Effector memory CD4-positive, alpha-beta T cell (primary cell): ENCODE data around the gene MBD5.

ENCODE experiments used
- DNase-seq, 3 donors: peaks; one replicate each; pipeline ENCODE4 v3.0.0-alpha.2; 2020
- H3K27ac ChIP-seq: 2 replicates; pipeline ENCODE4 v1.7.0; 2013; ENCODE audit warnings: mild to moderate bottlenecking, low read length, moderate library complexity; ENCODE audit not compliant: insufficient read depth, poor library complexity, severe bottlenecking
- H3K27me3 ChIP-seq: replicated peaks from 2 replicates; pipeline ENCODE4 v1.7.0; 2013; ENCODE audit warnings: mild to moderate bottlenecking, low read length; ENCODE audit not compliant: insufficient read depth, control insufficient read depth, poor library complexity, severe bottlenecking
- H3K36me3 ChIP-seq: 2 replicates; pipeline ENCODE4 v1.7.0; 2013; ENCODE audit warnings: mild to moderate bottlenecking, low read length, moderate library complexity; ENCODE audit not compliant: control insufficient read depth, insufficient read depth
- H3K4me1 ChIP-seq: 2 replicates; pipeline ENCODE4 v1.7.0; 2013; ENCODE audit warnings: low read length, mild to moderate bottlenecking; ENCODE audit not compliant: control insufficient read depth, insufficient read depth, poor library complexity, severe bottlenecking
- H3K4me3 ChIP-seq: 2 replicates; pipeline ENCODE4 v1.7.0; 2013; ENCODE audit warnings: low read length, low read depth, mild to moderate bottlenecking; ENCODE audit not compliant: insufficient read depth, poor library complexity, severe bottlenecking
- H3K9me3 ChIP-seq: 2 replicates; pipeline ENCODE4 v1.7.0; 2013; ENCODE audit warnings: mild to moderate bottlenecking, low read length, moderate library complexity; ENCODE audit not compliant: control insufficient read depth

Gene MBD5

GRCh38 chr2:148513427-148513826 lies 492.5 kb downstream of the MBD5 start:
- Histone ChIP-seq H3K36me3 (no peaks in the 10 kb centered on the region), H3K4me1 (peaks cover 2% of the 10 kb centered on the region), H3K4me3 (no peak overlapping the region), H3K27ac (no peak overlapping the region), H3K9me3 (no peaks in the 10 kb centered on the region), H3K27me3 (no peaks in the 10 kb centered on the region)
- DNase-seq: no peak

- Histone ChIP-seq H3K4me1 (peaks cover 2% of the 10 kb centered on the region), H3K27ac (no peak overlapping the region), H3K36me3 (no peaks in the 10 kb centered on the region), H3K9me3 (no peaks in the 10 kb centered on the region), H3K27me3 (no peaks in the 10 kb centered on the region), H3K4me3 (no peak overlapping the region)
- DNase-seq: no peak
Measured at GRCh38 chr2:148515120-148515519, 494.2 kb downstream of the MBD5 start.

- H3K27me3 ChIP-seq: no peaks in the 10 kb centered on the region
- DNase-seq: no peak
Measured at GRCh38 chr2:148515976-148516375, 495.1 kb downstream of the MBD5 start.

GRCh38 chr2:148517296-148517695 lies 496.4 kb downstream of the MBD5 start:
- no peak overlapping the region for H3K4me3 ChIP-seq
- no peaks in the 10 kb centered on the region for H3K9me3 ChIP-seq
- H3K27me3 ChIP-seq: no peaks in the 10 kb centered on the region
- peaks cover 19% of the 10 kb centered on the region for H3K4me1 ChIP-seq
- DNase-seq: no peak
- no peaks in the 10 kb centered on the region for H3K36me3 ChIP-seq
- no peak overlapping the region for H3K27ac ChIP-seq

More at GRCh38 chr2:148515976-148516375, 495.1 kb downstream of the MBD5 start:
- Histone ChIP-seq H3K4me1 (peaks cover 6% of the 10 kb centered on the region), H3K36me3 (no peaks in the 10 kb centered on the region), H3K9me3 (no peaks in the 10 kb centered on the region), H3K4me3 (no peak overlapping the region), H3K27ac (no peak overlapping the region)

- no peak for DNase-seq
- H3K4me1 ChIP-seq: peaks cover 22% of the 10 kb centered on the region
- no peaks in the 10 kb centered on the region for H3K27me3 ChIP-seq
- H3K36me3 ChIP-seq: no peaks in the 10 kb centered on the region
- H3K27ac ChIP-seq: no peak overlapping the region
- no peaks in the 10 kb centered on the region for H3K9me3 ChIP-seq
- H3K4me3 ChIP-seq: no peak overlapping the region
Measured at GRCh38 chr2:148517822-148518221, 496.9 kb downstream of the MBD5 start.

GRCh38 chr2:148519013-148519412 lies 498.1 kb downstream of the MBD5 start:
- DNase-seq: no peak
- H3K27me3 ChIP-seq: no peaks in the 10 kb centered on the region
- no peak overlapping the region for H3K27ac ChIP-seq
- no peaks in the 10 kb centered on the region for H3K9me3 ChIP-seq
- H3K4me3 ChIP-seq: no peak overlapping the region
- no peaks in the 10 kb centered on the region for H3K36me3 ChIP-seq
- peaks cover 34% of the 10 kb centered on the region for H3K4me1 ChIP-seq

- H3K4me1 ChIP-seq: peaks cover 51% of the 10 kb centered on the region
- H3K9me3 ChIP-seq: no peaks in the 10 kb centered on the region
- no peak for DNase-seq
- no peak overlapping the region for H3K27ac ChIP-seq
- no peaks in the 10 kb centered on the region for H3K36me3 ChIP-seq
- no peaks in the 10 kb centered on the region for H3K27me3 ChIP-seq
- no peak overlapping the region for H3K4me3 ChIP-seq
Measured at GRCh38 chr2:148521181-148521580, 500.3 kb downstream of the MBD5 start.

- no peak for DNase-seq
- no peak overlapping the region for H3K4me3 ChIP-seq
- peak overlapping the region; percentile 65 for H3K27ac ChIP-seq
- H3K9me3 ChIP-seq: no peaks in the 10 kb centered on the region
- H3K4me1 ChIP-seq: peaks cover 69% of the 10 kb centered on the region
- no peaks in the 10 kb centered on the region for H3K36me3 ChIP-seq
- H3K27me3 ChIP-seq: no peaks in the 10 kb centered on the region
Measured at GRCh38 chr2:148523315-148523714, 502.4 kb downstream of the MBD5 start.

- Histone ChIP-seq H3K4me3 (peak overlapping the region; percentile 2), H3K9me3 (no peaks in the 10 kb centered on the region), H3K4me1 (peaks cover 69% of the 10 kb centered on the region), H3K36me3 (no peaks in the 10 kb centered on the region), H3K27me3 (no peaks in the 10 kb centered on the region), H3K27ac (peak overlapping the region; percentile 69)
- peak; percentile 36 to 62 (median 43) for DNase-seq
Measured at GRCh38 chr2:148524519-148524919, 503.6 kb downstream of the MBD5 start.

- peaks cover 69% of the 10 kb centered on the region for H3K4me1 ChIP-seq
- peak overlapping the region; percentile 69 for H3K27ac ChIP-seq
- H3K4me3 ChIP-seq: no peak overlapping the region
- no peaks in the 10 kb centered on the region for H3K9me3 ChIP-seq
- no peak for DNase-seq
- H3K36me3 ChIP-seq: no peaks in the 10 kb centered on the region
- no peaks in the 10 kb centered on the region for H3K27me3 ChIP-seq
Measured at GRCh38 chr2:148525130-148525529, 504.2 kb downstream of the MBD5 start.
